Testis (tissue), 3 donors: ENCODE data around the gene TMEM126B. TPM values are rescaled to one million over a fixed set of nuclear protein-coding genes. Genes with fewer than 3 reads are reported as not detected.

ENCODE experiments used
- DNase-seq: peaks from one replicate; pipeline ENCODE4 v3.0.0-alpha.2; 2019
- H3K27ac ChIP-seq, 2 donors: fragments of 200-600 bp; sonication (generic); one replicate each; pipeline ENCODE4 v1.5.1; 2019
- H3K27me3 ChIP-seq: fragments of 200-600 bp; sonication (generic); one replicate; pipeline ENCODE4 v1.5.1; 2019
- H3K36me3 ChIP-seq: fragments of 200-600 bp; sonication (generic); one replicate; pipeline ENCODE4 v1.5.1; 2017; ENCODE audit warnings: low read depth; ENCODE audit errors: missing control alignments
- H3K4me1 ChIP-seq: fragments of 200-600 bp; sonication (generic); one replicate; pipeline ENCODE4 v1.5.1; 2019
- H3K4me3 ChIP-seq, 2 donors: fragments of 200-600 bp; sonication (generic); one replicate each; pipeline ENCODE4 v1.5.1; 2017 to 2019
- H3K9me3 ChIP-seq: fragments of 200-600 bp; sonication (generic); one replicate; pipeline ENCODE4 v1.5.1; 2017
- CTCF ChIP-seq, 3 experiments: fragments of 450-650 bp in 2 of 3; fragments of 200-600 bp in 1 of 3; sonication (generic) in 1 of 3; IDR thresholded peaks; one replicate each; pipeline ENCODE4 v1.5.1; 2016 to 2019; ENCODE audit warnings: antibody characterized with exemption in 3 of 3, mild to moderate bottlenecking in 2 of 3, moderate library complexity in 1 of 3
- POLR2A ChIP-seq: fragments of 450-650 bp; IDR thresholded peaks from one replicate; pipeline ENCODE4 v1.6.1; 2017; ENCODE audit warnings: antibody characterized with exemption, mild to moderate bottlenecking, moderate library complexity
- WGBS, 2 donors: methylation state at CpG; one replicate each; pipeline ENCODE4 v1.1.5; 2018; 5-methylcytosine and 5-hydroxymethylcytosine counted together
- intact Hi-C: fragments of 100-400 bp; cut with DNase I; formaldehyde crosslinking; loops from one replicate; pipeline ENCODE4 v1.15.1; 2023; ENCODE audit warnings: low total_unique reads
- polyA plus RNA-seq: library from polyadenylated mRNA; stranded (reverse); fragments of 350-450 nt; fragmentation: Illumina TruSeq; extraction: RNeasy Lipid Tissue Mini Kit (QIAGEN cat#74804); gene quantifications from one replicate; pipeline ENCODE4 v1.2.3, GENCODE V29; 2014; ENCODE audit warnings: low read depth, low replicate concordance; ENCODE audit not compliant: insufficient read depth
- total RNA-seq, 2 donors: library from RNA; depleted of rRNA; stranded (reverse); fragments of >200 nt; gene quantifications; one replicate each; pipeline ENCODE4 v1.2.3, GENCODE V29; 2016

The TMEM126B gene
- total and polyA plus RNA-seq, 3 donors from 2014 or later, result 25.7 to 36.2 (median 35.0) TPM

- peak overlapping the region; percentile 10 to 42 for H3K27ac ChIP-seq
- 9 to 24% methylated on average over 40 to 43 of the region's 43 CpGs for WGBS, 2 donors
Observed at GRCh38 chr11:85682330-85683305, 54.2 kb downstream of the TMEM126B start.

GRCh38 chr11:85685125-85685819 lies 56.9 kb downstream of the TMEM126B start:
- no peak for TF ChIP-seq POLR2A
- TF ChIP-seq CTCF (IDR thresholded peaks at IDR 0.05), result no peak
- peak; percentile 38 for DNase-seq
- Histone ChIP-seq H3K9me3 (no peaks in the 10 kb centered on the region), H3K4me3 (peak overlapping the region; percentile 48 to 61), H3K27me3 (no peaks in the 10 kb centered on the region), H3K27ac (peak overlapping the region; percentile 56 to 82), H3K4me1 (peaks cover 10% of the 10 kb centered on the region), H3K36me3 (no peaks in the 10 kb centered on the region)
- intact Hi-C loops, result no loop called here
- 12 to 19% methylated on average over 13 to 15 of the region's 15 CpGs for WGBS, 2 donors

More at GRCh38 chr11:85682330-85683305, 54.2 kb downstream of the TMEM126B start:
- Histone ChIP-seq H3K4me3 (peak overlapping the region; percentile 66 to 76), H3K4me1 (peaks cover 10% of the 10 kb centered on the region), H3K27me3 (no peaks in the 10 kb centered on the region), H3K9me3 (no peaks in the 10 kb centered on the region), H3K36me3 (no peaks in the 10 kb centered on the region)
- peak; percentile 85 for DNase-seq
- intact Hi-C loops, result no loop called here
- no peak for TF ChIP-seq CTCF (IDR thresholded peaks at IDR 0.05)
- no peak for TF ChIP-seq POLR2A

GRCh38 chr11:85685820-85686459 lies 57.5 kb downstream of the TMEM126B start, which contains the start of gene CCDC89:
TSS of gene CCDC89 (minus strand) at chr11:85686195. CDS start at chr11:85686130, 65 bp downstream.
- TF ChIP-seq CTCF (IDR thresholded peaks at IDR 0.05), result no peak
- TF ChIP-seq POLR2A, result no peak
- H3K9me3 ChIP-seq, result no peaks in the 10 kb centered on the region
- H3K27me3 ChIP-seq, result no peaks in the 10 kb centered on the region
- no peaks in the 10 kb centered on the region for H3K36me3 ChIP-seq
- intact Hi-C loops, result no loop called here
- H3K4me3 ChIP-seq, result peak within 1 kb of the TSS; percentile 48 to 61
- peak within 1 kb of the TSS; percentile 56 to 82 for H3K27ac ChIP-seq
- peak; percentile 89 for DNase-seq
- 8 to 17% methylated on average over 13 of the region's 13 CpGs for WGBS, 2 donors
- H3K4me1 ChIP-seq, result peaks cover 10% of the 10 kb centered on the region

Other genes starting within 250 kb of the TMEM126B start
- 10 to 100 TPM; 13.8 to 14.1 TPM for gene DLG2, start 1.2 kb upstream of the TMEM126B start, total RNA-seq
- gene DLG2, start 1.2 kb upstream of the TMEM126B start, polyA plus RNA-seq, result 23.0 TPM
- gene TMEM126A, start 19.4 kb downstream of the TMEM126B start, total RNA-seq, result 10 to 100 TPM; 19.5 to 29.2 TPM
- gene TMEM126A, start 19.4 kb downstream of the TMEM126B start, polyA plus RNA-seq, result 75.4 TPM
- 10 to 100 TPM; 85.8 to 89.7 TPM for gene CREBZF, start 36.5 kb downstream of the TMEM126B start, total RNA-seq
- 34.7 TPM for gene CREBZF, start 36.5 kb downstream of the TMEM126B start, polyA plus RNA-seq
- 10 to 100 TPM; 27.9 to 43.1 TPM for gene CCDC89, start 57.6 kb downstream of the TMEM126B start, total RNA-seq
- gene CCDC89, start 57.6 kb downstream of the TMEM126B start, polyA plus RNA-seq, result 75.0 TPM
- 10 to 100 TPM; 12.3 to 16.9 TPM for gene SYTL2, start 182.5 kb downstream of the TMEM126B start, total RNA-seq
- gene SYTL2, start 182.5 kb downstream of the TMEM126B start, polyA plus RNA-seq, result 14.4 TPM
- 10 to 100 TPM; 10.2 to 22.6 TPM for gene CCDC83, start 226.8 kb downstream of the TMEM126B start, total RNA-seq
- 29.6 TPM for gene CCDC83, start 226.8 kb downstream of the TMEM126B start, polyA plus RNA-seq